Measurements from ENCODE around the gene ARHGAP31. TPM values are rescaled to one million over a fixed set of nuclear protein-coding genes. Genes with fewer than 3 reads are reported as not detected.

The ARHGAP31 gene
- total and polyA plus RNA-seq, 5 experiments from 2014 or later, result 0.32 to 2.3 (median 1.6) TPM

DNA sequence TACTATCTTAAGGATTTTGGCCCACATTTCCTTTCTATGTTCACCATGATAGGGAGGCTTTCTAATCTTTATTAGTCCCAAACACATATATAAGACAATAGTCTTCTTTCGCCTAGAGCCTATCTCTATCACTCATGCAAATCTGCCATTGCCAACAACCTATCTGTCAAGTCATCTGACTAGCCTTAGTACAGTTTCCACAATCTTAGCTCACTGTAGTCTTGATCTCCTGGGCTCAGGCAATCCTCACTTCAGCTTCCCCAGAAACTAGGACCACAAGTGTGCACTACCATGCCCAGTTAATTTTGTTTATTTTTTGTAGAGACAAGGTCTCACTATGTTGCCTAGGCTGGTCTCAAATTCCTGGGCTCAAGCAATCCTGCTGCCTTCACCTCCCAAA, 162.3 kb downstream of the ARHGAP31 start:
- H3K27me3 Mint-ChIP-seq, result no peaks in the 10 kb centered on the region
- ATAC-seq, result no peak
- no peak overlapping the region for H3K4me3 Mint-ChIP-seq
- POLR2A ChIA-PET, result no interaction called here
- H3K27ac Mint-ChIP-seq, result peak overlapping the region in 1 of 10 donors; percentile 13
- H3K9me3 Mint-ChIP-seq, result no peaks in the 10 kb centered on the region
- H3K36me3 Mint-ChIP-seq, result peaks cover 6 to 84% (median 41%) of the 10 kb centered on the region in 3 donors
- peaks cover 7 to 36% (median 28%) of the 10 kb centered on the region in 4 donors for H3K4me1 Mint-ChIP-seq
- DNase-seq, result no peak

DNA sequence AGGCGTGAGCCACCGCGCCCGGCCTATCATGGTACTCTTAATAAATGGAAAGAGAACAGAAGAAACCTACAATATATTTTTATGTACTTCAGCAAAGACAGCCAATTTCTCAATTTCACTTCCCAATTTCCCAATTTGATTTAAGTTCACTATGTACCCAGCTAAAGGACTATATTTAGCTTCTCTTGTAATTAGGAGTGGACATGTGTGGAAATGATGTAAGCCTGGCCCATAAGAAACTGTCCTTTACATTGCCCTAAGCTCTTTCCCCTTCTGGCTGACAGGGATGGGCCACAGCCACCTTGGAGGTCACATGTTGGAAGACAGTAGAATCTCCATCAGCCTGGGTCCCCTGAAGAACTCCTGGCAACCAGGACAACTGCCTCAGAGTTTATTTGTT, 163.1 kb downstream of the ARHGAP31 start:
- Mint-ChIP-seq H3K36me3 (peaks cover 6 to 80% (median 42%) of the 10 kb centered on the region in 3 donors), H3K4me3 (no peak overlapping the region), H3K27ac (peak overlapping the region in 1 of 10 donors; percentile 74), H3K27me3 (no peaks in the 10 kb centered on the region), H3K4me1 (peaks cover 7 to 42% (median 32%) of the 10 kb centered on the region in 4 donors), H3K9me3 (no peaks in the 10 kb centered on the region)
- POLR2A ChIA-PET, result no interaction called here
- no peak for DNase-seq
- ATAC-seq, result no peak

GRCh38 chr3:119463171-119464169, 169.3 kb downstream of the ARHGAP31 start, which contains the start of gene TMEM39A:
Gene TMEM39A (minus strand): TSS chr3:119463615. CDS start chr3:119462074, 1,541 bp downstream.
- DNase-seq (peak; percentile 97 to 100 (median 98)), ATAC-seq (peak; percentile 88 to 89)
- peaks cover 4 to 23% (median 19%) of the 10 kb centered on the region in 3 donors for H3K36me3 Mint-ChIP-seq
- peak within 1 kb of the TSS; percentile 97 to 100 (median 99) for H3K27ac Mint-ChIP-seq
- peaks cover 0 to 8% (median 0%) of the 10 kb centered on the region in 9 donors for H3K9me3 Mint-ChIP-seq
- peak within 1 kb of the TSS; percentile 90 to 96 (median 94) for H3K4me3 Mint-ChIP-seq
- peaks cover 12 to 47% (median 36%) of the 10 kb centered on the region in 4 donors for H3K4me1 Mint-ChIP-seq
- POLR2A ChIA-PET, result interaction anchor here (0.6 to 3.6 kb wide), 13 partner anchors 9 to 1132 kb away, joined by 3 to 58 read pairs (median 3); partner anchors contain the start of genes ARHGAP31, GSK3B, NDUFB4 and TIMMDC1
- peaks cover 0 to 4% (median 0%) of the 10 kb centered on the region in 5 donors for H3K27me3 Mint-ChIP-seq

DNA sequence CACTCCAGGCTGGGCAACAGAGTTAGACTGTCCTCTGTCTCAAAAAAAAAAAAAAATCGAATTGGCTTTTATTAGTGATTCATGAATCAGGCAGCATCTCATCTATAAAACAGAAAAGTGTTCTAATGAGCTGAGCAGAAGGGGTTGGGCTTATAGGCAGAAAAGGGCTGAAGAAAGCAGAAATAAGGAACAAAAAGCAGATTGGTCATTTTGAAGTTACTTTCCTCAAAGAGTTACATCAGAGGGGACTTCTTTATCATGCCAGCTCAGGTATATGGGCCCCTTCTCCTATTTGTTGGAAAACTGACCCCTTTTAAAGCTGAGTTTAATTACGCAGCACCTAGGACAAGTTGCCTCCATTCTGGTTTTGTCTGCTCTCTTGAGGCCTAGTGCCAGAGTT, 173.9 kb downstream of the ARHGAP31 start:
- Mint-ChIP-seq H3K4me1 (peaks cover 25 to 48% (median 48%) of the 10 kb centered on the region in 4 donors), H3K27ac (peak overlapping the region in 8 of 10 donors; percentile 82 to 96 (median 94)), H3K36me3 (peaks cover 4 to 22% (median 8%) of the 10 kb centered on the region in 3 donors), H3K4me3 (peak overlapping the region; percentile 88 to 97 (median 94)), H3K9me3 (peaks cover 0 to 8% (median 0%) of the 10 kb centered on the region in 9 donors), H3K27me3 (peaks cover 0 to 4% (median 0%) of the 10 kb centered on the region in 5 donors)
- ATAC-seq (no peak), DNase-seq (peak in 1 of 10 donors; percentile 10)
- POLR2A ChIA-PET, result interaction anchor here (0.7 to 4.5 kb wide), 3 partner anchors 22 to 113 kb away, joined by 3 to 57 read pairs (median 4); partner anchors contain the start of gene TIMMDC1

DNA sequence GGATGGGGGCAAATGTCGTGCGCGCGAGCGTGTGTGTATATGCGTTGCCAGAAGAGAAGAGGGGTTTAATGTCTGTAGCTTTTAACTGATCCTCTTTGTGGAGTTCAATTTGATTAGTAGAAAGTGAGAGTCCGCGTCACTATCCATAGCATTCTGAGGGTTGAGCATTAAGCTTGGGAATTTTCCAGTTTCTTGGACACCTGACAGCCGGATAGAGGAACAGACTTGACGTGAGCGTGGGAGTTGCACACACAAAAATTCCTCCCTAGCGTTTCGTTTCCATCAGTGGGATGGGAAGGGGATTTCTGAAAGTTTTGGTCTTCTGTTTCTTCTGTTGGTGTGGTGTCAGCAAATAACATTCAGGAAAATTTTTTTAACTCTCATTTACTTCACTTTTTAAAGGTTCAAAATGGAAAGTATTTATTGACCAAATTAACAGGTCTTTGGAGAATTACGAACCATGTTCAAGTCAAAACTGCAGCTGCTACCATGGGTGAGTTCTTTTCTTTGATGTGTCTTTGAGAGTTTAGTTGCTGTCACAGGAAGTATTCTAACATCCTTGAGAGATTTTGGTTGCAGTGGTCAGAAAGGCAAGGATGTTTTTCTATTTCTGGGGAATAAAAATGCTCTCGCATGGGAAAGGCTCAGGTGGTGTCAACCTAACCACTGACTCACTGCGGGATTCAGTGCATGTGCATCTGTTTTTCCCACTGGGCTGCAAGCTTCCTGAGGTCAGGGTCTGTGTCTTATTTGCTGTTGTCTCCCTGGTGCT, 175.4 kb downstream of the ARHGAP31 start:
- peak overlapping the region; percentile 88 to 97 (median 94) for H3K4me3 Mint-ChIP-seq
- H3K36me3 Mint-ChIP-seq, result peaks cover 0 to 33% (median 7%) of the 10 kb centered on the region in 3 donors
- peak overlapping the region; percentile 74 to 96 (median 94) for H3K27ac Mint-ChIP-seq
- H3K4me1 Mint-ChIP-seq, result peaks cover 17 to 36% (median 34%) of the 10 kb centered on the region in 4 donors
- no peaks in the 10 kb centered on the region for H3K27me3 Mint-ChIP-seq
- POLR2A ChIA-PET, result interaction anchor here (0.7 to 4.5 kb wide), 7 partner anchors 8 to 1251 kb away, joined by 3 to 57 read pairs (median 4); partner anchors contain the start of gene TIMMDC1
- DNase-seq (peak in 3 of 10 donors; percentile 24 to 37 (median 33)), ATAC-seq (no peak)
- H3K9me3 Mint-ChIP-seq, result no peaks in the 10 kb centered on the region

Other genes starting within 250 kb of the ARHGAP31 start
- gene TEX55, start 148.2 kb upstream of the ARHGAP31 start, total RNA-seq, result not detected
- gene TEX55, start 148.2 kb upstream of the ARHGAP31 start, polyA plus RNA-seq, result not detected
- gene UPK1B, start 120.8 kb upstream of the ARHGAP31 start, total RNA-seq, result not detected
- not detected for gene UPK1B, start 120.8 kb upstream of the ARHGAP31 start, polyA plus RNA-seq
- 10 to 100 TPM in 1 of 2 experiments, 1 to 10 TPM in 1; 9.2 to 13.2 TPM for gene B4GALT4, start 53.5 kb upstream of the ARHGAP31 start, total RNA-seq
- 1 to 10 TPM; 2.9 to 6.8 (median 5.9) TPM for gene B4GALT4, start 53.5 kb upstream of the ARHGAP31 start, polyA plus RNA-seq
- 10 to 100 TPM; 28.5 to 29.1 TPM for gene TMEM39A, start 169.2 kb downstream of the ARHGAP31 start, total RNA-seq
- 10 to 100 TPM in 2 of 3 donors, 1 to 10 TPM in 1; 6.5 to 11.9 (median 10.4) TPM for gene TMEM39A, start 169.2 kb downstream of the ARHGAP31 start, polyA plus RNA-seq
- gene POGLUT1, start 174.6 kb downstream of the ARHGAP31 start, total RNA-seq, result 10 to 100 TPM; 40.2 to 43.0 TPM
- 10 to 100 TPM; 34.0 to 36.8 (median 34.2) TPM for gene POGLUT1, start 174.6 kb downstream of the ARHGAP31 start, polyA plus RNA-seq
- 10 to 100 TPM; 71.0 to 72.9 TPM for gene TIMMDC1, start 204.2 kb downstream of the ARHGAP31 start, total RNA-seq
- 10 to 100 TPM; 63.0 to 89.7 (median 75.0) TPM for gene TIMMDC1, start 204.2 kb downstream of the ARHGAP31 start, polyA plus RNA-seq

Measured in naive thymus-derived CD8-positive, alpha-beta T cell (primary cell).